ENCODE results near the gene DUS1L. TPM values are rescaled to one million over a fixed set of nuclear protein-coding genes. Genes with fewer than 3 reads are reported as not detected.

Gene DUS1L
- total and polyA plus RNA-seq, 7 donors, result 72.6 to 170 (median 117) TPM

DNA sequence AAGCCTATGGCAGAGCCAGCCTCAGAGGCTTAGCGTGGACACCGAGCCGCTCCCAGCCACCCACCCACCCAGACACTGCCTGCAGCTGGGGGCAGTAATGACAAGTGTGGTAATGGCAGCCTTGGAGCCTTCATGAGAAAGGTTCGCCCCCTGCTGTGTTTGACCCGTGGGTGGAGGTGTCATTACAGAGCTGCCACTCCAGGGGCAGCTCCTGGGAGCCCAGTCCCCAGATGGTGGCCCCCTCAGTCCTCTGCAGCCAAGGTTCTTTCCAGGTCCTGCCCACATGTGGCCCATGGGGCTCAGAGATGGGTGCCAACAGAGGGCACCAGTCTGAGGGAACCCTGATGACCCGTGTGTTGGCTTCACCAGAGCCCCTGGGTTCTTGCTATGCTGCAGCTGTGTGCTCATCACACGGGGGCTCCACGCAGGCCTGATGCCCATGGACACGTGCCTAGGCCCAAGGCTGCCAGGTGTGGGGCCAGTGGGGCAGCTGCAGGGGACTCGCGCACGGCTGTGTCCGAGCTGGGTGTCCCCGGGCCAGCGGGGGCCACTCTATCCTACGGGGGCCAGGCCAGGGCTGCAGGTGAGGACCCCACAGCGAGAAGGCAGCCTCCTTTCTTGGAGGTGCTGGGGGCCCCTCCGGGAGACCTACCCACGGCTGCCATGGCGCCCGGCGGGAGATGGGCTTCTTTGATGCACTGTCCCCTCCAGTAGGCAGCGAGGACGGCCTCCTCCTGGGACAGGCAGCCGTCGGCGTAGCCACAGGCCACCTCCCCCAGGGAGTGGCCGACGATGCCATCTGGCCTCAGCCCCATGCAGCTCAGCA lies 24.3 kb upstream of the DUS1L start:
- WGBS, 3 donors, result 86 to 89% (median 89%) methylated on average over 24 to 29 of the region's 29 CpGs

DNA sequence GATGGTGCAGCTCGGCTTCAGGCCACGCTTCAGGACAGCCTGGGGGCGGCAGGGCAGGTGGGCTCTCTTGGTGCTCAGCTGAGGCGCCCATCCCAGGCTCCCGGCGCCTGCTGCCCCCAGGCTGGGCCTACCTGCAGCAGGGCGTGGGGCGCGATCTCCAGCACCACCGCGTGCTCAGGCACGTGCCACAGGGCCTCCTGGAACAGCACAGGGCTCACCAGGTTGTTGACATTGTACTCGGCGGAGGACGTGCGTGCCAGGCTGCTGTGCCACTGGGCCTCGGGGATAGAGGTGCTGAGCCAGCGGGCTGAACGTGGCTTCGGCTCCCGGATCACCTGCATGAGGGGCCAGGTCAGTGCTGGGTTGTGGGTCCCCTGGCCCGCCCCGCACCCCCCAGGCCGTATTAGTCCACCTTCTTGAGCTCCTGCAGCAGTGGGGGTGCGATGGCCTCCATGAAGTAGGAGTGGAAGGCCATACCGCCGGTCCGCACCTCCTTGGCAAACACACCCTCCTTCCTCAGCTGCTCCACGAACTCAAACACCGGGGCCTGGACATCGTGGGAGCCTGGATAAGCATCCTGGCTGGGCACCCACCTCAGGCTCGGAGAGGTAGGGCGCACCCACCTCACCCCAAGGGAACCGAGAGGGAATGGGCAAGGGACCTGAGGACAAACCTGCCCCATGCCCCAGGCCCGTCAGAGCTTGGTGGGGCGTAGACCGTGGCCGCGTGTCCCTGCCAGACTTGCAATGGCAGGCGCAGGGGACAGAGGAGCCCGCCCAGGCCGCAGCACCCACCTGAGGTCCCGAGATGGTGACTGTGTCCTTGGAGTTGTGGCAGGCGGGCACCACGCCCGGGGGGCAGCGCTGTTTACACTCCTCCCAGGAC lies 23.5 kb upstream of the DUS1L start:
- intact Hi-C loops (cut with DNase I), result no loop called here
- Histone ChIP-seq H3K4me3 (no peak overlapping the region), H3K27ac (no peak overlapping the region), H3K27me3 (ENCODE audit: insufficient read depth in 3 of 3, low read length in 2 of 3) (no peaks in the 10 kb centered on the region), H3K9me3 (no peaks in the 10 kb centered on the region), H3K36me3 (ENCODE audit: insufficient read depth in 1 of 2, low read depth in 1 of 2) (peaks cover 11 to 100% of the 10 kb centered on the region in 2 donors), H3K4me1 (no peaks in the 10 kb centered on the region)
- DNase-seq, result peak; percentile 11 to 55
- ATAC-seq, result no peak
- TF ChIP-seq, protein P1, sequence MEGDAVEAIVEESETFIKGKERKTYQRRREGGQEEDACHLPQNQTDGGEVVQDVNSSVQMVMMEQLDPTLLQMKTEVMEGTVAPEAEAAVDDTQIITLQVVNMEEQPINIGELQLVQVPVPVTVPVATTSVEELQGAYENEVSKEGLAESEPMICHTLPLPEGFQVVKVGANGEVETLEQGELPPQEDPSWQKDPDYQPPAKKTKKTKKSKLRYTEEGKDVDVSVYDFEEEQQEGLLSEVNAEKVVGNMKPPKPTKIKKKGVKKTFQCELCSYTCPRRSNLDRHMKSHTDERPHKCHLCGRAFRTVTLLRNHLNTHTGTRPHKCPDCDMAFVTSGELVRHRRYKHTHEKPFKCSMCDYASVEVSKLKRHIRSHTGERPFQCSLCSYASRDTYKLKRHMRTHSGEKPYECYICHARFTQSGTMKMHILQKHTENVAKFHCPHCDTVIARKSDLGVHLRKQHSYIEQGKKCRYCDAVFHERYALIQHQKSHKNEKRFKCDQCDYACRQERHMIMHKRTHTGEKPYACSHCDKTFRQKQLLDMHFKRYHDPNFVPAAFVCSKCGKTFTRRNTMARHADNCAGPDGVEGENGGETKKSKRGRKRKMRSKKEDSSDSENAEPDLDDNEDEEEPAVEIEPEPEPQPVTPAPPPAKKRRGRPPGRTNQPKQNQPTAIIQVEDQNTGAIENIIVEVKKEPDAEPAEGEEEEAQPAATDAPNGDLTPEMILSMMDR (IDR thresholded peaks at IDR 0.05), result no peak
- 93 to 95% (median 94%) methylated on average over 42 to 47 of the region's 47 CpGs for whole genome bisulfite sequencing, 3 donors

More for the DNA sequence above, 24.3 kb upstream of the DUS1L start:
- H3K27me3 ChIP-seq (ENCODE audit: insufficient read depth in 3 of 3, low read length in 2 of 3), result no peaks in the 10 kb centered on the region
- H3K27ac ChIP-seq, result no peak overlapping the region
- H3K36me3 ChIP-seq (ENCODE audit: insufficient read depth in 1 of 2, low read depth in 1 of 2), result peaks cover 9 to 99% of the 10 kb centered on the region in 2 donors
- intact Hi-C loops (cut with DNase I), result no loop called here
- H3K4me3 ChIP-seq, result no peak overlapping the region
- H3K9me3 ChIP-seq, result no peaks in the 10 kb centered on the region
- DNase-seq, result peak; percentile 10 to 39
- H3K4me1 ChIP-seq, result no peaks in the 10 kb centered on the region
- no peak for ATAC-seq
- TF ChIP-seq, protein P1 (IDR thresholded peaks at IDR 0.05), result no peak

DNA sequence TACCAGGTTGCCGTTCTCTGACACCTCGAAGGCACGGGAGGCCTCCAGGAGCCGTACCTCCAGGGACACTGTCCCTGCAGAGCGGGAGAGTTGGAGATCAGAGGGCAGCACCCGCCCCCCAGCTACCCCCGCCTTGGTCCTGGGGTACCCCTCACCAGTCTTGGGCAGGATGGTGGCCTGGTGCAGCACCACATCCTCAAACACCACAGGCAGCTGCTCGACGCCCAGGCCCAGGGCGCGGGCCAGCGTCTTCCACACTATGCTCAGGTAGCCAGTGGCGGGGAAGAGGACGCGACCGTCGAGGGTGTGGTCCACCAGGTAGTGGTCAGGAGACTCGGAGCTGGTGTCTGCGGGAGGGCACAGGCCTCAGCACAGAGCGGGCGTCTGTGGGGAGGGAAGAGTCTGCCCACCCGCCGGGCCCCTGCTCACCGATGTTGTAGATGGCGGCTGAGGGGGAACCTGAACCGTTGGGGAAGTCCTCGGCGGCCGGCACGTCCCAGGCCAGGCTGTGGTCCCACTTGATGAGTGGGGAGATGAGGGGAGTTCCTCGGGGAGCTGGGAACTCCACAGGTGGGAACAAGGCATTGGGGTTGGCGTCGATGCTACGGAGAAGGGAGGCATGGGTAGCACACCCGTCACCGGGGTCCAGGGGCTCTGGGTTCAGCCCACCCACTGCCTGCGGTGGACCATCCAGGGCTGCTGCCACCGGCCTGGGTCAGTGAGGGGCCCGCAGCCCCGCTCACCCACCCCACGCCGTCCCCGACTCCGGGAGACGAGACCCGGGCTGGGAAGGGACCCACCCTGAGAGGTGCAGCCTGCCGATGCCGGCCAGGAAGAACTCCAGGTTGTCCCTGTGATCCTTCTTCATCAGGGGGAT lies 22.6 kb upstream of the DUS1L start:
- peaks cover 11 to 100% of the 10 kb centered on the region in 2 donors for H3K36me3 ChIP-seq (ENCODE audit: insufficient read depth in 1 of 2, low read depth in 1 of 2)
- TF ChIP-seq, protein P1 (IDR thresholded peaks at IDR 0.05), result no peak
- no peaks in the 10 kb centered on the region for H3K9me3 ChIP-seq
- intact Hi-C loops (cut with DNase I), result no loop called here
- H3K27me3 ChIP-seq (ENCODE audit: insufficient read depth in 3 of 3, low read length in 2 of 3), result no peaks in the 10 kb centered on the region
- WGBS, 3 donors, result 95 to 98% (median 95%) methylated on average over 42 to 48 of the region's 48 CpGs
- H3K4me3 ChIP-seq, result no peak overlapping the region
- ATAC-seq (no peak), DNase-seq (peak in 1 of 2 donors; percentile 52)
- no peak overlapping the region for H3K27ac ChIP-seq
- H3K4me1 ChIP-seq, result no peaks in the 10 kb centered on the region

Measured in psoas muscle (tissue), 8 donors.